ENCODE results near the gene CNNM3.

Gene CNNM3

DNA sequence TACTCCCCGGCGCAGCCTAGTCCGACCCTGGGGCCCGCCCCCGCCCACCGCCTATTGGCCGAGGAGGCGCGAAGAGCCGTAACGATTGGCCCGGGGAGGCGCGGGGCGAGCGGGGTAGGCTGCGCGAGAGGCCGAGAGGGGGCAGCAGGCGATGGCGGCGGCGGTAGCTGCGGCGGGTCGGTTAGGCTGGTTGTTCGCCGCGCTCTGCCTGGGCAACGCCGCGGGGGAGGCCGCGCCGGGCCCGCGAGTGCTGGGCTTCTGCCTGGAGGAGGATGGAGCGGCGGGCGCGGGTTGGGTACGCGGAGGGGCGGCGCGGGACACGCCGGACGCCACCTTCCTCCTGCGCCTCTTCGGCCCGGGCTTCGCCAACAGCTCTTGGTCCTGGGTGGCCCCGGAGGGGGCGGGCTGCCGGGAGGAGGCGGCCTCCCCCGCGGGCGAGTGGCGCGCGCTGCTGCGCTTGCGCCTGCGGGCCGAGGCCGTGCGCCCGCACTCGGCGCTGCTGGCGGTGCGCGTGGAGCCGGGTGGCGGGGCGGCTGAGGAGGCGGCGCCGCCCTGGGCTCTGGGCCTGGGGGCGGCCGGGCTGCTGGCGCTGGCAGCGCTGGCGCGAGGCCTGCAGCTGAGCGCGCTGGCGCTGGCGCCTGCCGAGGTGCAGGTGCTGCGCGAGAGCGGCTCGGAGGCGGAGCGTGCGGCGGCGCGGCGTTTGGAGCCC lies at the start of gene CNNM3:
TSS of gene CNNM3 (plus strand) at position 142 of the 709 bp plus-strand sequence. CDS start at position 152, 10 bp downstream.
- ChIA-PET CTCF (interaction anchor here (0.6 to 2.0 kb wide), 3 partner anchors 20 to 221 kb away, joined by 3 to 6 read pairs (median 5); partner anchors contain the start of gene ANKRD39), POLR2A (ENCODE audit: low non-redundant PET) (no interaction called here)
- peak; percentile 99 for DNase-seq (ENCODE audit: low spot score)
- H3K27ac ChIP-seq, result peak within 1 kb of the TSS; percentile 94
- TF ChIP-seq, protein P1, sequence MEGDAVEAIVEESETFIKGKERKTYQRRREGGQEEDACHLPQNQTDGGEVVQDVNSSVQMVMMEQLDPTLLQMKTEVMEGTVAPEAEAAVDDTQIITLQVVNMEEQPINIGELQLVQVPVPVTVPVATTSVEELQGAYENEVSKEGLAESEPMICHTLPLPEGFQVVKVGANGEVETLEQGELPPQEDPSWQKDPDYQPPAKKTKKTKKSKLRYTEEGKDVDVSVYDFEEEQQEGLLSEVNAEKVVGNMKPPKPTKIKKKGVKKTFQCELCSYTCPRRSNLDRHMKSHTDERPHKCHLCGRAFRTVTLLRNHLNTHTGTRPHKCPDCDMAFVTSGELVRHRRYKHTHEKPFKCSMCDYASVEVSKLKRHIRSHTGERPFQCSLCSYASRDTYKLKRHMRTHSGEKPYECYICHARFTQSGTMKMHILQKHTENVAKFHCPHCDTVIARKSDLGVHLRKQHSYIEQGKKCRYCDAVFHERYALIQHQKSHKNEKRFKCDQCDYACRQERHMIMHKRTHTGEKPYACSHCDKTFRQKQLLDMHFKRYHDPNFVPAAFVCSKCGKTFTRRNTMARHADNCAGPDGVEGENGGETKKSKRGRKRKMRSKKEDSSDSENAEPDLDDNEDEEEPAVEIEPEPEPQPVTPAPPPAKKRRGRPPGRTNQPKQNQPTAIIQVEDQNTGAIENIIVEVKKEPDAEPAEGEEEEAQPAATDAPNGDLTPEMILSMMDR (conservative IDR thresholded peaks at IDR 0.05; ENCODE audit: low read depth), result peak; percentile 57

DNA sequence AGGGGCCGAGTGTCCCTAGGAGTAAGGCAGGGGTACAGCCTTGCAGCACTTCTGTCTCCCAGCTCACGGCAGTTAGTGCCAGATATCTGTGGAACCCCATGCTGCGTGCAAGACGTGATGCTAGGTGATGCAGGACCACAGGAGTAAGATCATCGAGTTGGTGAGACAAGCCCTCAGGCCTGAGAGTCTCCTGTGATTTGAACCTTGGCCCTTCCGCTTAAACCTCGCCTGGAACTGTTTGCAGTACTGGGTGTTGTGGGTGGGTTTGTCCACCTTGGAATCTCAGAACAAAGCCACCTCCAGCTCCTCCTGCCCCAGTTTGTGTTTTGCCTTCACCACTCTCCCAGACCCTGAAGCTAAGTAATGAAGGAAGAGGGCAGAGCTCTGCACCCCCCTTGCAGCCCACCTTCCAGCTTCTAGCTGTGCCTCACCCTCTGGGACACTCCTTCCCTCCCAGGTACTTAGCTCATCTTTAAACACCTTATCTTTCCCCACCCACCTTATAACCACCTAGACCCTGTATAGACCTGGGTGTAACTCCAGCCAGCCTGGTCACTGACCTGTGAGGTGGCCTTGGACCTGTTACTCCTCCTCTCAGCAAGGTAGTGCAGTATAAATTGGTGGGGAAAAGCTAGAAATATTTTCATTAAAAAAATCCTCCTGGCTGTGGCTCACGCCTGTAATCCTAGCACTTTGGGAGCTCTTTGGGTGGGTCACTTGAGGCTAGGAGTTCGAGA lies 48.8 kb upstream of the CNNM3 start:
- POLR2A ChIA-PET (ENCODE audit: low non-redundant PET), result no interaction called here
- no peak overlapping the region for H3K27ac ChIP-seq
- CTCF ChIA-PET, result interaction anchor here (0.7 kb wide), 1 partner anchor 188 kb away, joined by 3 read pairs; no protein-coding TSS in a partner anchor
- DNase-seq (ENCODE audit: low spot score), result no peak
- TF ChIP-seq, protein P1 (conservative IDR thresholded peaks at IDR 0.05; ENCODE audit: low read depth), result no peak

DNA sequence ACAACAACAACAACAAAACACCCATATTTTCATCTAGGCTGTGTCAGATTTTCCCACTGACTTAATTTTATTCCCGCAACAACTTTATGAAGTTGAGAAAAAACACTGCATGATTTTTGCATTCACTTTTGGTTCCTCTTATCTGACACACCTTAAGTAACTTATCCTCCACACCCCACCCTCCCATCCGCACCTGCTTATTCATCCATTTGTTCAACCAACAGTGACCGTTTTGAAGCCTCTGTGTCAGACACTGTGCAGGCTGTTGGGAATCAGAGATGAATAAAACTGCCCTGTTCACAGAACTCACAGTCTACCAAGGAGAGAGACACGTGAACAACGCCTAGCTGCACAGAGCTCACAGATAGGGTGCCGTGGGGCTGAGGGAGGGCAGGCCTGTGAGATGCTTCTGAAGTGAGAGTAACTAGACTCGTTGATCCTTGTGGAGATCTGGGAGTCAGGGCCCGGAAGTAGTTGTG lies 47.9 kb upstream of the CNNM3 start:
- ChIA-PET CTCF (interaction anchor here (0.6 kb wide), 1 partner anchor 36 kb away, joined by 4 read pairs; no protein-coding TSS in a partner anchor), POLR2A (ENCODE audit: low non-redundant PET) (no interaction called here)
- TF ChIP-seq, protein P1 (conservative IDR thresholded peaks at IDR 0.05; ENCODE audit: low read depth), result no peak
- no peak for DNase-seq (ENCODE audit: low spot score)
- no peak overlapping the region for H3K27ac ChIP-seq

DNA sequence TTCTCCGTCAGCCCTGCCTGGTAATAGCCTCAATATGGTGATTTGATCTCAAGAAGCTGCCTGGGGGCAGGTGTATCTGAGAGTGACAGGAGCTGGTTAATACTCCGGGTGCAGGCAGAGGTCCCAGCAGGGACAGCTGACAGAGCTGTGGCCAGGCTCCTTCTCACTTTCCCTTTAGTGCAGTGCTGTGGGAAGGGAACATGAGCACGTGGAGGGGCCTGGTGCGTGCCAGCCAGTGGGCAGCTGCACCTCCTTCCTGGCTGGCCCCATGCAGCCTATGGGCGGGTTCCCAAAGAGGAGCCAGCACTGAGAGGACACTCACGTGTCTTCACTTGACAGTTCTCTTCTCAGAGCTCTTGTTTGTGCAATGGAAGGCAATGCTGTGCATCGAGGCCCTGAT lies 46.3 kb upstream of the CNNM3 start:
- POLR2A ChIA-PET (ENCODE audit: low non-redundant PET), result interaction anchor here (0.6 kb wide), 1 partner anchor 45 kb away, joined by 6 read pairs; no protein-coding TSS in a partner anchor
- TF ChIP-seq, protein P1 (conservative IDR thresholded peaks at IDR 0.05; ENCODE audit: low read depth), result no peak
- DNase-seq (ENCODE audit: low spot score), result no peak
- peak overlapping the region; percentile 15; the same call in 1 of the 2 replicates for H3K27ac ChIP-seq
- CTCF ChIA-PET, result interaction anchor here (0.8 kb wide), 1 partner anchor 9 kb away, joined by 3 read pairs; the partner anchor contains the start of gene CNNM4

DNA sequence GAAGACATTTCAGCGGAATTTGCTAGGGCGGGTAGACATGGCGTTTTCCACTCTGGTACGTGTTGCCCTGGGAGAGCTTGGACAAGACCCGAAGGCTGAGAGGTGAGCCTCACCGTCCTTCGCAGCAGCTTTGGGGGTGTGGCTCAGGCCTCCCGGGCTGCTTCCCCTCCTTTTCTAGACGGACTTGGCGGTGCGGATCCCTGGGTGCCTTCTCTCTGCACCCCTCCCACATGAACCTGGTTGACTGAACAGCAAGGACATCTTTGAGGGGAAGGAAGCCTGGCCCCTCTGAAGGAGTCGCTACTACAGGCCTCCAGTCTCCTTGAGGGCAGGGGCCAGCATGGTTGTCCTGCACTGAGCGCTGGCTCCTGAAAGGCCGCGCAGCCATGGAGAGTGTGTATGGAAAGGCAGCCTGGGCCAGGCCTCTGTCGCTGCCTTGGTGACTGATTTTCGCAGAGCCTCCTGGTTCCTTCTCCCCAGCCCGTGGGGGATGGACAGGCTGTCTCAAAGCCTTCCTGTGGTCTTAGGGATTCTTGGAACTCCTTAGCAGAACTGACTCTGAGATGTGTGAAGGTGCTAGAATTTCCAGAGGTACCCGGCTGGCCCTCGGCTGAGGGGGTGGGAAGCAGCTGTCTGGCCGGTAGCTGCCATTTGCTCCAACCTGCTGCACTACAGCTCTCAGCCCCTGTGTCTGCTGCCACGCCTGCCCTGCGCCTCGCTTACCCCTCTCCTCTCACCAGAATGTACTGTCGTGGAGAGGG lies 45.4 kb upstream of the CNNM3 start:
- POLR2A ChIA-PET (ENCODE audit: low non-redundant PET), result no interaction called here
- CTCF ChIA-PET, result interaction anchor here (0.8 kb wide), 1 partner anchor 10 kb away, joined by 3 read pairs; the partner anchor contains the start of gene CNNM4
- TF ChIP-seq, protein P1 (conservative IDR thresholded peaks at IDR 0.05; ENCODE audit: low read depth), result no peak
- peak overlapping the region; percentile 15; the same call in 1 of the 2 replicates for H3K27ac ChIP-seq
- no peak for DNase-seq (ENCODE audit: low spot score)
